Memory B cell (primary cell): Measurements from ENCODE around the gene LRRTM2.

Source experiments
- ATAC-seq: fragments of 150-1000 bp; cut with Tn5 transposase; 2 replicates; pipeline ENCODE4 v1.10.0; 2021; ENCODE audit warnings: low read depth, mild to moderate bottlenecking, moderate library complexity
- DNase-seq, 2 donors: peaks; one replicate each; pipeline ENCODE4 v3.0.0; 2022; ENCODE audit warnings: low spot score in 2 of 2
- H3K27ac Mint-ChIP-seq: one replicate; pipeline ENCODE4 v1.8.0; 2022; ENCODE audit warnings: mild to moderate bottlenecking, moderate library complexity, mixed read lengths
- H3K27me3 Mint-ChIP-seq: one replicate; pipeline ENCODE4 v1.8.0; 2022; ENCODE audit warnings: mixed read lengths
- H3K36me3 Mint-ChIP-seq: one replicate; pipeline ENCODE4 v1.8.0; 2022; ENCODE audit warnings: mild to moderate bottlenecking, mixed read lengths
- H3K4me1 Mint-ChIP-seq: one replicate; pipeline ENCODE4 v1.8.0; 2022; ENCODE audit warnings: mixed read lengths
- H3K4me3 Mint-ChIP-seq: one replicate; pipeline ENCODE4 v1.8.0; 2022; ENCODE audit warnings: mild to moderate bottlenecking, moderate library complexity, mixed read lengths
- H3K9me3 Mint-ChIP-seq: one replicate; pipeline ENCODE4 v1.8.0; 2022; ENCODE audit warnings: mixed read lengths

LRRTM2 gene

GRCh38 chr5:138900281-138900965 is 25.3 kb upstream of the LRRTM2 start:
- Mint-ChIP-seq H3K9me3 (peaks cover 3% of the 10 kb centered on the region), H3K36me3 (peaks cover 30% of the 10 kb centered on the region), H3K27me3 (no peaks in the 10 kb centered on the region), H3K27ac (no peak overlapping the region), H3K4me1 (peaks cover 2% of the 10 kb centered on the region), H3K4me3 (no peak overlapping the region)
- ATAC-seq = no peak
- DNase-seq = no peak

DNA sequence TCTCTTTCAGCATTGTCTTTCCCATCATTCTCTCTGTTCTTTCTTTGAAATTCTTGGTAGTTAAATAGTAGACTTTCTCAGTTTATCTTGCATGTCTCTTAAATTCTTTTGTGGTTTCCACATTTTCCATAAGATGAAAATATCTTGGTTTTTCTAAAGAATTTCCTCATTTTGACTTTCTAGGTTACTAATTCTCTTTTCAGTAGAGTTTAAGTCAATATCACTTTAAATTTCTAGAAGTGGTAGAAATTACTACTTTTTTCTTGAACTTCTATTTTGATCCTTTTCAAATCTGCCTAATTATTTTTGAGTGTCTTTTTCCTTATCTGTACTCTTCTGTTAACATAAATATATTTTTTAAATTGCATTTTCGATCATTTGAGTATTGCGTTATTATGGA is 23.6 kb upstream of the LRRTM2 start:
- ATAC-seq = no peak
- DNase-seq = no peak
- H3K4me3 Mint-ChIP-seq = no peak overlapping the region
- H3K9me3 Mint-ChIP-seq = peaks cover 3% of the 10 kb centered on the region
- no peaks in the 10 kb centered on the region for H3K27me3 Mint-ChIP-seq
- peaks cover 4% of the 10 kb centered on the region for H3K4me1 Mint-ChIP-seq
- H3K27ac Mint-ChIP-seq = no peak overlapping the region
- peaks cover 28% of the 10 kb centered on the region for H3K36me3 Mint-ChIP-seq

- H3K4me3 Mint-ChIP-seq = no peak overlapping the region
- peaks cover 4% of the 10 kb centered on the region for H3K4me1 Mint-ChIP-seq
- peaks cover 26% of the 10 kb centered on the region for H3K36me3 Mint-ChIP-seq
- ATAC-seq (no peak), DNase-seq (no peak)
- H3K27me3 Mint-ChIP-seq = no peaks in the 10 kb centered on the region
- H3K27ac Mint-ChIP-seq = no peak overlapping the region
- H3K9me3 Mint-ChIP-seq = peaks cover 3% of the 10 kb centered on the region
Observed at GRCh38 chr5:138898299-138898698, 23.2 kb upstream of the LRRTM2 start.

GRCh38 chr5:138895918-138896317 is 20.8 kb upstream of the LRRTM2 start:
- Mint-ChIP-seq H3K4me3 (no peak overlapping the region), H3K4me1 (peaks cover 4% of the 10 kb centered on the region), H3K27me3 (no peaks in the 10 kb centered on the region), H3K27ac (no peak overlapping the region), H3K36me3 (peaks cover 24% of the 10 kb centered on the region), H3K9me3 (peaks cover 3% of the 10 kb centered on the region)
- no peak for DNase-seq
- no peak for ATAC-seq

DNA sequence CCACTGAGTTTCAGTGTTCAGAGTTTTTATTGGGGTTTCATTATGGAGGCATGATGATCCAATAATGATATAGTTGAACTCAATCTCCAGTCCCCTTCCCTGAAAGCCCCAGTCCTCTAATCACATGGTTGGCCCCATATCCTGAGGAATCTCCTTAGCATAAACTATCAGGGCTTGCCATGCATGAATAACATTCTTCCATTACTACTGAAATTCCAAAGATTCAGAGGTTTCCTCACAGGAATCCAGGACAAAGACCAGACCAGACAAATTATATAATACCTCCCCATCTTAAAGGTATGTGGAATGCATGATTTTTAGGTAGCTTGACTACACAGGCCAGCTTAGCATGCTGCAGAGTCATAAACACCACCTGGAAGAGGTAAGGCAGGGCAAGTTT is 15.5 kb upstream of the LRRTM2 start:
- H3K4me3 Mint-ChIP-seq = no peak overlapping the region
- DNase-seq (no peak), ATAC-seq (no peak)
- H3K27ac Mint-ChIP-seq = no peak overlapping the region
- peaks cover 2% of the 10 kb centered on the region for H3K4me1 Mint-ChIP-seq
- no peaks in the 10 kb centered on the region for H3K27me3 Mint-ChIP-seq
- peaks cover 45% of the 10 kb centered on the region for H3K36me3 Mint-ChIP-seq
- H3K9me3 Mint-ChIP-seq = peaks cover 1% of the 10 kb centered on the region

GRCh38 chr5:138889994-138890393 is 14.9 kb upstream of the LRRTM2 start:
- Mint-ChIP-seq H3K9me3 (peaks cover 1% of the 10 kb centered on the region), H3K4me1 (no peaks in the 10 kb centered on the region), H3K4me3 (no peak overlapping the region), H3K36me3 (peaks cover 45% of the 10 kb centered on the region), H3K27ac (no peak overlapping the region), H3K27me3 (no peaks in the 10 kb centered on the region)
- ATAC-seq (no peak), DNase-seq (no peak)

GRCh38 chr5:138884554-138884953 is 9.4 kb upstream of the LRRTM2 start:
- no peak for ATAC-seq
- H3K27ac Mint-ChIP-seq = no peak overlapping the region

GRCh38 chr5:138884094-138884493 is 9.0 kb upstream of the LRRTM2 start:
- Mint-ChIP-seq H3K4me3 (no peak overlapping the region), H3K27ac (no peak overlapping the region), H3K36me3 (peaks cover 32% of the 10 kb centered on the region), H3K4me1 (peaks cover 9% of the 10 kb centered on the region), H3K27me3 (no peaks in the 10 kb centered on the region), H3K9me3 (no peaks in the 10 kb centered on the region)
- ATAC-seq (no peak), DNase-seq (no peak)

More at GRCh38 chr5:138884554-138884953, 9.4 kb upstream of the LRRTM2 start:
- H3K4me3 Mint-ChIP-seq = no peak overlapping the region
- DNase-seq = no peak
- no peaks in the 10 kb centered on the region for H3K27me3 Mint-ChIP-seq
- peaks cover 35% of the 10 kb centered on the region for H3K36me3 Mint-ChIP-seq
- H3K4me1 Mint-ChIP-seq = peaks cover 9% of the 10 kb centered on the region
- peaks cover under 1% of the 10 kb centered on the region for H3K9me3 Mint-ChIP-seq

DNA sequence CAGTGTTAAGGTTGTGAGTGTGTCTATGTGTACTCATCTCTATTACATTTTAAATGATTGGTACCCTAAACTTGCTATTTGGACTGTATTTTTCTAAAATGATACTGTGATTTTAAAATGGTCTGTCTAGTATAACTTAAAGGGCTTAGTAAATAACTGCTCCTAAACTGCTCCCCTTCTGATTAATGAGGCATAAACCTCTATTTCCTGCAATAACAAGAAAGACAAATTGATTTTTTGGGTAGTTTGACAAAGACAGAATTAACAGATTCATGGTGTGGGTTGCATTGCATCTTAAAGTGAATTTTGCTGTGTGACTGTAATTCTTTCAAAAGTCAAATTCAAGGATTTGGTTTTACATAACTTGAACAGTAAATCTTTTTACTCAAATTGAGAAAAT is 8.1 kb upstream of the LRRTM2 start:
- peaks cover 9% of the 10 kb centered on the region for H3K4me1 Mint-ChIP-seq
- H3K36me3 Mint-ChIP-seq = peaks cover 27% of the 10 kb centered on the region
- H3K9me3 Mint-ChIP-seq = no peaks in the 10 kb centered on the region
- no peak overlapping the region for H3K4me3 Mint-ChIP-seq
- H3K27ac Mint-ChIP-seq = no peak overlapping the region
- H3K27me3 Mint-ChIP-seq = no peaks in the 10 kb centered on the region
- ATAC-seq = no peak
- DNase-seq = no peak

- DNase-seq (no peak), ATAC-seq (no peak)
- Mint-ChIP-seq H3K4me3 (no peak overlapping the region), H3K9me3 (no peaks in the 10 kb centered on the region), H3K4me1 (peaks cover 9% of the 10 kb centered on the region), H3K27me3 (no peaks in the 10 kb centered on the region), H3K27ac (no peak overlapping the region), H3K36me3 (peaks cover 25% of the 10 kb centered on the region)
Observed at GRCh38 chr5:138878437-138879235, 3.5 kb upstream of the LRRTM2 start.

GRCh38 chr5:138876811-138877210 is 1.7 kb upstream of the LRRTM2 start:
- Mint-ChIP-seq H3K27me3 (no peaks in the 10 kb centered on the region), H3K27ac (no peak overlapping the region), H3K9me3 (no peaks in the 10 kb centered on the region), H3K36me3 (peaks cover 26% of the 10 kb centered on the region), H3K4me3 (no peak overlapping the region), H3K4me1 (peaks cover 6% of the 10 kb centered on the region)
- DNase-seq (no peak), ATAC-seq (no peak)

DNA sequence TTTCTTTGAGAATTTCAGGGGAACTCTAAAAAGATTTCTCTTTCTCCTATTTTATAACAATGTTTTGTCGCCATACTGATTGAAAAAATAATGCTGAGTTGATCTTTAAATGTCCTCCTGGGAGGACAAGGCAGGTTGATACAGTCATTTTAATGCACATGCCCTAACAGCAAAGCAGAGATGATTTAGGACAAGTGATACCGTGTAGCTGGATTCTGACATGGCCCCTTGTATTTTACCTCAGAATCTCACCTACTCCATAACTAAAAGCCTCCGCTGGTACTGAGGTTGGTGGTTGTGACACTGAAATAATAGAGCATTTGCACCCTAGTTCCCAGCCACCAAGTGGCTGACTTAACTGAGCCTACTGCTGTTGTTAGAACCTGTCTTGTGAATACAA is 811 bp upstream of the LRRTM2 start:
- no peak for ATAC-seq
- H3K4me1 Mint-ChIP-seq = peaks cover 8% of the 10 kb centered on the region
- DNase-seq = no peak
- H3K4me3 Mint-ChIP-seq = no peak overlapping the region
- H3K27ac Mint-ChIP-seq = no peak overlapping the region
- no peaks in the 10 kb centered on the region for H3K9me3 Mint-ChIP-seq
- H3K27me3 Mint-ChIP-seq = no peaks in the 10 kb centered on the region
- H3K36me3 Mint-ChIP-seq = peaks cover 26% of the 10 kb centered on the region

DNA sequence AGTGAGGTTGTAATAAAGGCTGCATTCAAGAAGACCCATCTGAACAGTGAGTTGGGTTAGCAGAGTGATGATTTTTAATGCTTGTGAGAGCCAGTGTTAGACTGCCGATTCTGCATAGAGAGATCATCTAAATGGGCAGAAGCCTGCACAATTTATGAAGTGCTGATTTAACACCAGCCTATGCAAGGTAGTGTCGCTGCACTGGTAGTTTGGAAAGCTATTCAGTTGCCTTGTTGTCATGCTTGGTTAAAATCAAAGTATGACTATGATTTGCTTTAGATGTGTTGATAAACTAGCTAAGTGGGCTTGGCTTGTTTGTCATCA is 379 bp upstream of the LRRTM2 start:
- H3K27ac Mint-ChIP-seq = no peak overlapping the region
- peaks cover 25% of the 10 kb centered on the region for H3K36me3 Mint-ChIP-seq
- peaks cover 5% of the 10 kb centered on the region for H3K4me1 Mint-ChIP-seq
- DNase-seq (no peak), ATAC-seq (no peak)
- H3K9me3 Mint-ChIP-seq = no peaks in the 10 kb centered on the region
- H3K27me3 Mint-ChIP-seq = no peaks in the 10 kb centered on the region
- no peak overlapping the region for H3K4me3 Mint-ChIP-seq

DNA sequence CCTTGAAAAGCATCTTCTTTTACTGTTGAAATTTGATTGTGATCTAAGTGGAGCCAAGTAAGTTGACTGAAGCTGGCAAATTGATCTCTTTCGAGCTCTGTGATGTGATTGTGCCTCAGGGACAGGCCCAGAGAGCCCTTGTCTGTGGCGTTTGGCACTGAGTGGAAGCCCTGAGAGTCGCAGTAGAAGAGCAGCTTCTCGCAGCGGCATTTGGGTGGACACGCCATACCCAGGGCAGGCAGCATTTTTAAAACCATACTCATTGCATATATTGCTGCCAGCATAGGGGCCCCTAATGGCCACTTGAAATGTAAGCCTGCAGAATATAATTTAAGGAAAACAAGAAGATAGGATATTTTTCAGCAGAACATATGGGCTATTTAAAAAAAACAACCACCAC is 894 bp downstream of the LRRTM2 start:
- no peak overlapping the region for H3K4me3 Mint-ChIP-seq
- no peak overlapping the region for H3K27ac Mint-ChIP-seq
- H3K36me3 Mint-ChIP-seq = peaks cover 22% of the 10 kb centered on the region
- H3K9me3 Mint-ChIP-seq = no peaks in the 10 kb centered on the region
- peaks cover 5% of the 10 kb centered on the region for H3K4me1 Mint-ChIP-seq
- no peaks in the 10 kb centered on the region for H3K27me3 Mint-ChIP-seq
- ATAC-seq (no peak), DNase-seq (no peak)
